ENCODE measurements around the gene TCIRG1. TPM values are rescaled to one million over a fixed set of nuclear protein-coding genes. Genes with fewer than 3 reads are reported as not detected.

Gene TCIRG1
- total and polyA plus RNA-seq, 2 of the 13 experiments (the other 11 are each of a cell fraction or from before 2014, with no cell fraction given), result 48.0 to 69.6 TPM

- TF ChIP-seq HOMEZ (CRISPR knock-in tag; IDR thresholded peaks at IDR 0.05; ENCODE audit: low read depth) (peak; percentile 25; the same call in 1 of the 2 replicates), MYC (CRISPR knock-in tag; IDR thresholded peaks at IDR 0.05; ENCODE audit: borderline replicate concordance) (peak; percentile 93), PRMT3 (CRISPR knock-in tag; IDR thresholded peaks at IDR 0.05; ENCODE audit: borderline replicate concordance, low read depth) (0 out of 2 replicates have a peak, but pooled peaks have one; percentile 75), SIN3B (IDR thresholded peaks at IDR 0.05; ENCODE audit: low read length) (no peak; the same call in 1 of the 2 replicates), HMGA1 (CRISPR knock-in tag; conservative IDR thresholded peaks at IDR 0.05) (no peak), ZUFSP (CRISPR knock-in tag; IDR thresholded peaks at IDR 0.05; ENCODE audit: borderline replicate concordance) (no peak), ZFP82 (CRISPR knock-in tag; IDR thresholded peaks at IDR 0.05; ENCODE audit: borderline replicate concordance) (no peak), ZNF556 (CRISPR knock-in tag; IDR thresholded peaks at IDR 0.05; ENCODE audit: borderline replicate concordance) (peak; percentile 93), NR0B2 (CRISPR knock-in tag; IDR thresholded peaks at IDR 0.05) (peak; percentile 46; the same call in 1 of the 2 replicates), KIAA2018 (CRISPR knock-in tag; IDR thresholded peaks at IDR 0.05; ENCODE audit: borderline replicate concordance) (peak; percentile 97; the same call in 1 of the 2 replicates), KDM5B (CRISPR knock-in tag; IDR thresholded peaks at IDR 0.05; ENCODE audit: borderline replicate concordance) (no peak; the same call in none of the 2 replicates), MNT (IDR thresholded peaks at IDR 0.05) (peak; percentile 47), FOXO1 (CRISPR knock-in tag; IDR thresholded peaks at IDR 0.05) (peak; percentile 76), ETS1 (CRISPR knock-in tag; IDR thresholded peaks at IDR 0.05) (no peak)
Observed at GRCh38 chr11:68038226-68038717, 553 bp upstream of the TCIRG1 start (continued).

All from HepG2 (cell line).